ENCODE data around the gene MYH13.

Gene MYH13

DNA sequence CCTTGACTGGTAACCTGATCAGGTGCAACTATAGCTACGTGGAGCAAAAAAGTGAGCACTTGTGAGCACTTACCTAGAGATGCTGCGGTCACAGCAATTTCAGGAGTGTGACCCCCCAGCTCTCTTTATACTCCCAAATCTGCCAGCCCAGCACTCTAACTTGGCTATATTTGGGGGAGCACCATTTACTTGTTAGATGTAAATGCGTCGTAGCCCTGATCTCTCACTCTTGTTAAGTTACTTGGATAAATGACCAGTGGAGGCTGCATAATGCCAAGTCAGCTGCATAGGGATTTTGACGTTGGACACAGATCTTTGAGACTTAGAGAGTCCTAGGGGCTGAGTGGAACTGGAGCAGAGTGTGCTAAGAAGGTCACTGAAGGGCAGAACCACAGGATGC, at the start of gene MYH13:
Gene MYH13 (minus strand): TSS at position 101 of the 400 bp plus-strand sequence. CDS start 8,476 bp downstream, outside the sequence.
- no peak for DNase-seq

DNA sequence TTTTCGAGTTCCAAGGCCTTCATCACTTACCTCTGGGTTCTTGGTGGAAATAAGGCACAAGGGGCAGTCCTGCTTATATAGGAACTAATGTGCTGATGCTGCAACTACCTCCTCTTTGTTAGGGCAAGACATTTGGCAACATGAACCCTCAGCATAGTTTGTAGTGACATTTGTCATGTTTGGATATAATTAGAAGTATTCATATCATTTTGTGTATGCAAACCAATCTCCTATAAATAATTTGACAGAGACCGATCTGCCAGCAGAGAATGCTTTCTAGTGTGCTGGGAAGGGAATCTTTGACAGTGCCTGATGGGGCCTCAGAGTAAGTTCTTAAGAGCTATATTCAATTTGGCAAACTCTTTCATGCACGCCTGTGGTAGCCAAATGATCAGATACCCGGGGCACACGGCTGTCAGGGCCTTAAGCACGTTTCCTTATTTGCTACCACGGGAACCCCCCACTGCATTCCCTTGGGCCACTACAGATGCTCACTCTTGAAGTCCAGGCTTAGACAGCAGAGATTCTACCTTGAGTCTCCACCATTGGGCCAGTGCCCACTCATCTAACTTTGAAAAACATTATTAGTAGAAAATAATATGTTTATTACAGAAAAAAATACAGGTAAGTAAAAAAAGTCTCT, 49.2 kb upstream of the MYH13 start, which contains the start of gene MYH8:
Gene MYH8 (minus strand): TSS at position 51 of the 643 bp plus-strand sequence. CDS start 1,723 bp downstream, outside the sequence.
- DNase-seq: no peak

DNA sequence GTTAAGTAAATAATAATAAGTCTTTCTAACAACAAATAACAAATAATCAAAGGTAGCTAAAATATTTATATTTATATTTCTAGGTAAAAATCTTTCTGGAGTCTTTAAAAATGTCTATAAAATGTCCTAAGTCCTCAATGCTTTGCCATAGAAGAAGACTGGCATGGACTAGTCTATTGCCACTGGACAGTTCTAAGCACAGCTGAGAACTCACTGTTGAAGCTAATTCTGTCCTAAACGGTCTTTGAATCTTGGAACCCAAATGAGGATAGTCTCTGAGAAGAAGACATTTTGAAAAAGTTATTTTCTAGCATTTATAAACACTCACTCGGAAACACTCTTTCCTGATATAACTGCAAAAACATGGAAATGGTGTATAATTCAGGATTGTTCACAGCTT, 48.4 kb upstream of the MYH13 start:
- no peak for DNase-seq

DNA sequence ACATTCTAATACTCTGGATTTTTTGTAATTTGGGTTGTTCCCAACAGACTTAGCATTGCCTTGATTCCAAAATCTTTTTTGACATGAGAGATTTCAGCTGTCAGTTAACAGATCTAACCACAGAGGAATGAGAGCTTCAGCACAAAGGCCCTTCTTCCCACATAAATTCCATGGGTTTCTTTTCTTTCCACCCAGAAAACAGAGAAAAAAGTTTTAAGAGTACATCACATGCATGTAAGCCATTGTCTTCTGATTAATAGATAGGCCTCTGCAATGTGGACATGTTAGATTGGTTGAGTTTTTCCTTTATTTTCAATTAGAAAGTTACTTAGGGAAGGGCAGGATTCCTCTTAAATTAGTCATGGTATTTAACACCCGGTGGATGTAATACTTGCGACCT, 48.0 kb upstream of the MYH13 start:
- no peak for DNase-seq

DNA sequence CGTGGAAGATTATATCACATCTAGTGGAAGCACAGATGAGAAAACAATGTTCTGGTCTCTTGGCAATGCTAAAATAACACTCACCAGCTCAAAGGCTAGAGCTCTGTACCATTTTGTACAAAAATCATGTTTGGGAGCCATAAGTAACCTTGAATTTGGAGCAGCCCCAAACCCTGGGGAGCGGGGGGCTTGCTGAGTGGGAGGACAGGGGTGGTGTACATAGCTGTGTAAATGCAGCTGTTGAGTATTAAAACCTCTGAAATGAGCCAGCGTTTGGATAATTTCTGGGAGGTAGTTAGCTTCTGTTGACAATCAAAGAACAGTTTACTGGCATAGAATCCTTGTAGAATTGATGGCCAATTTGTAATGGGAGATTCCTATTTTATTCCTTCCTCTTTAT, 44.6 kb upstream of the MYH13 start:
- no peak for DNase-seq

DNA sequence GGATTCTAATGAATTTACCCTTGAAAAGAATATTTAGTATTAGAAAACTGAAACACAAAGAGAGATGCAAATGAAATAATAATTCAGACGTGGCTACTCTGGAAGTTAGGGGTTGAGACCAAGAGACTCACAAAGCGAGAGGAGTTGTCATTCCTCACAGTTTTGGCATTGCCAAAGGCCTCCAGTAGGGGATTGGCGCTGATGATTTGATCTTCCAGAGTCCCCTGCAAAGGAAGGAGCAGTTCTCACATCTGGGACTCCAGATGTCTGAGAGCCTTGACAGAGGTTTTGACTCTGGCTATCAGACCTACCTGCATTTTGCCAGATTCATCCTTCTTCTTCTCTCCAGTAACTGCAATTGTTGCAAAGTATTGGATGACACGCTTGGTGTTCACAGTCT, 42.4 kb upstream of the MYH13 start:
- no peak for DNase-seq

DNA sequence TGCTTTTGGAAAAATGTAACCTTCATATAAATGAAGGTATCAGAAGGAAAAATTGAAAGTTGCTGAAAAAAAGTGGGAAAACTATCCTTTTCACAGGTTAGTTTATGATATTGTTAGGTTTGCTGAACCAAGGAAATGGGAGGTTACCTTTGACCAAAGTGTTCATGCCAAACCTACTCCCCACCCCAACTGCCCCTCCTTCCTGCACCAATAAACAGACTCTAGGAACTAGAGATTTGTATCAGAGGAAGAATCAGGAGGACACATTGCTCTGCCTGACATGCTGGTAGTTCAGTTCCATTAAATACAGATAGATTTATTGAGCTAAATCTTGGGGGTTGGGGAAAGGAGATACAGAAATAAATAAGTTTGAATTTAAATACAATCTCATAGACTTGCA, 30.8 kb upstream of the MYH13 start:
- no peak for DNase-seq

DNA sequence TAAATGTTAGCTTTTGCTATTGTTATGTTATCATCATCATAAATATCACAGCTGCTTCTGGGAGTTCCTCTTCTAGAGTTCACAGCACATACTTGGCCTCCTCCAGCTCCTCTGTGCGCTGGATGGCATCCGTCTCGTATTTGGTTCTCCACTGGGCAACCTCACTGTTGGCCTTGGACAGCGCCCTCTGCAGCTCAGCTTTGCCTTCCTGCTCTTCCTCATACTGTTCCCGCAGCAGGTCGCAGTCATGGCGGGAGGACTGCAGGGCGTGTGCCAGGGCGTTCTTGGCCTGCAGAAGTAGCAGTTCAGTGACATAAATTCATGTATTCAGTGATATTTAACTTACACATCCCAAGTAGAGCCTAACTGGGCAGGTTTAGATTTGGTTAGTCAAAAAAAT, 25.5 kb upstream of the MYH13 start:
- no peak for DNase-seq

DNA sequence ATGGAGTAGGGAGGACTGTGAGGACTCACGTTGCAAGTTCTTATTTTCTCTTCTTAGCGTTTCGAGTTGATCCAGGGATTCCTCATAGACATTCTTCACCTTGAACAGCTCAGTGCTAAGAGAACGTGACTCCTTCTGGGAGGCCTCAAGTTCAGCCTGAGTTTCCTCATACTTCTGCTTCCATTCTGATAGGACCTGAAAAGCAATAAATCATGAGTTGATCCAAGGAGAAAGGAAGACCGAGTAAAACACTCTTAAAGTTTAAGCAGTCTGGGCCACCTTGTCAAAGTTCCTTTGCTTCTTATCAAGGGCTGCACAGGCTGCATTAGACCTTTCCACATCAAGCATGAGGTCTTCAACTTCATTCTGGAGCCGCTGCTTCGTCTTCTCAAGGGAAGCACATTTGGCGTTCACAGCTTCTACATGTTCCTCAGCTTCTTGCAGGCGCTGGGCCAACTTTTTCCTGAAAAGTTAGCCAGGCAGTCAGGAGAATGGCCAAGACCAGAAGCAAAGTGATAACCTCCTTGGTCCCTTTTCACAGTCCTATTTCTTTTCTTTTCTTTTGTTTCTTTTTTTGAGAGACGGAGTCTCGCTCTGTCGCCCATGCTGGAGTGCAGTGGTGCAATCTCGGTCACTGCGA, 23.8 kb upstream of the MYH13 start:
- no peak for DNase-seq

DNA sequence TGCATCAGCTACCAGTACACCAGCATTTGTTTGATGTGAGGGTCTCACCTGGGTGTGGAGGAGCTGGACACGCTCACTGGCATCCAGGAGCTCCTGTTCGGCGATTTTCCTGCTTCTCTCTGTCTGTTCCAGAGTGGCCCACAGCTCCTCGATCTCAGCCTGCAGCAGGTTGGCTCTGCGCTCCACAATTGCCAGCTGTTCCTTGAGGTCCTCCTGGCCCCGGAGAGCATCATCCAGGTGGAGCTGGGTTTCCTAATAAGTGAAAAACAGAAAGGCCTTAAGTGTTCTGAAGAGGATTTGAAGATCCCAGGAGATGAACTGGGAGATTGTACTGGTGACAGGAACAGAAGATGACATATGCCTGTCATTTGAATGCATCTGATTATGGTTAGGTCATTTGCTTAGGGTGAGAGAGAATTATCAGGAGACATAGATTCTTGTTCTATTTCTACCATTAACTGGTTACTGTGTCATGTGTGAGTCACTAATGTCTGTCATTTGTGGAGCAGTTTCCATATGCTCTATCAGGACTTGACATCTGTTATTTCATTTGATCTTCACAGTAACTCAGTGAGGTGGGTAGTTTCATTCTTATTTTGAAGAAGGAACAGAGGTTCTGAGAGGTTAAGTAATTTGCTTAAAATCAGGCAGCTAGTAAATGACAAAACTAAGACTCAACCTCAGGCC, 21.5 kb upstream of the MYH13 start:
- no peak for DNase-seq

DNA sequence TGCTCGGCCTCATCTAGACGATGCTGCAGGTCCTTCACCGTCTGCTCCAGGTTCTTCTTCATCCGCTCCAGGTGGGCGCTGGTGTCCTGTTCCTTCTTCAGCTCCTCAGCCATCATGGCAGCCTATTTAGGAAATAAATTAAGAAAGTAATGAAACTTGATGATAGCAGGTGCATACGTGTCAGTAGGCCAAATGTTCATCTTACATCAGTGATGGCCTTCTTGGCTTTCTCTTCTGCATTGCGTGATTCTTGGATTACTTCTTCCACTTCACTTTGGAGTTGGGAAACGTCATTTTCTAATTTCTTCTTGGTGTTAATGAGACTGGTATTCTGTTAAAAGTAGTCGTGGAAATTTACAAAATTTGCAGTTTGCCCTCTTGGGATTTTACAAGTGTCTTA, 20.1 kb upstream of the MYH13 start:
- no peak for DNase-seq

DNA sequence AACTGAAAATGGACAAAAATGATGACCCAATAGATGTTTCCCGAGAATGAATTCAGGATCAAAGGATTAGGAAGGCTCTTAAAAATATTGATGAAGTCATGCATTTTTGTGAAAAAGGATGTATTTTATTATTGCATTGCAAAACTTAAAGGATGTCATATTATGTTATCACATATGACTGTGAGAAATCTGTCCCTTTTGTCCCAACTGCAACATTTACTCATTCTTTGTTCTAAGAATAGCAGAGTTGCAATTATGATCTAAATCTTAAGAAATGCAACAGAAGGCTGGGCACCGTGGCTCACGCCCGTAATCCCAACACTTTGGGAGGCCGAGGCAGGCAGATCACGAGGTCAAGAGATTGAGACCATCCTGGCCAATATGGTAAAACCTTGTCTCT, 13.1 kb upstream of the MYH13 start:
- DNase-seq: no peak

DNA sequence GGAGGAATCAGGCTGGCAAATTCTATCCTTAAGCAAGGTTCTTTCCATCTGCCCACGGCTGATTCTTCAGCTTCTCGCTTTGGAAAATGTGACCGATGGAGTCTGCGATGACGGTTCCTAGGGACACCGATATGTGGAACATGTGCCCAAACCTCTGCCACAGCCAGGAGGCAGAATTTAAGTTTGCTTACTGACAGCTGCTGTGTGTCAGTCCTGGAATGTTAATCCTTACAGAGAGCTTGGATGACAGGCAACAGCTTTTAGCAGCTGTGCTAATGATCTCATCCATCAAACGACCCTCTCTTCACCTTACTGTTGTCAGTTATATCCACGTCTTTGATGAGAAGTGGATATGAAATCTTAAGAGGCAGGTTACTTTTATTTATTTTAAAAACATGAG, 11.4 kb upstream of the MYH13 start:
- no peak for DNase-seq

DNA sequence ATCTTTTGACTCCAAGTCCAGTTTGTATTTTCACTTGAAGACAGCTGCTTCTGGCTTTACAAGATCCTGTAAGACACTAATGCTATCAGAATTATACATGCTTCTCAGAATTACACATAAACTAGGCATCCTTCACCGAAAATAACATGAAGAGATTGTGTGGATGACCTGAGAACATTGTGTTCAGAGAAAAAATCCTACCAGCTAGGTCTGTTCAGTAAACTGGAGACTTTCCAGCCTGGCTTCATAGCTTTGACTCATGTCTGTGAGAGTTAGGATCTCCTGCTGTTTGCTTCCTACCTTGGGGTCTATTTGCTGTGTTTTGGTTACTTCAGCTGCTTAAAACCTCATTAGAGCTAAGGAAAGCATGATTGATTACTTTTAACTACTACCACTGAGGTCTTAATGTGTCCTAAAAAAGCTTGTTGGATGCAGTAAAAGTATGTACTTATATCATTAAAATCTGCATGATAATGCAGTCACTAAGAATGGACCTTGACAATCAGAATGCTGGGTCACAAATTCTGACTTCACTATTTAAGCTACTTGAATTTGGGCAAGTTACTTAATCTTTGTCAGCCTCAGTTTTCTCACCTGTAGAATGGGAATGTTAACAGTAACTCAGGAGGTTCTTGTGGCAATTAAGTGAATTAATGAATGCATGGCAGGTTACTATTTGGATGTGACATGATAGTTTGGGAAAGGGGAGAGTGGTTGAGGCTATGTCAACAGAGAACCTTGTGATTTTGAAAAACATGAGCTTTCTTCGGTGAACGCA, 8.0 kb upstream of the MYH13 start:
- no peak for DNase-seq

DNA sequence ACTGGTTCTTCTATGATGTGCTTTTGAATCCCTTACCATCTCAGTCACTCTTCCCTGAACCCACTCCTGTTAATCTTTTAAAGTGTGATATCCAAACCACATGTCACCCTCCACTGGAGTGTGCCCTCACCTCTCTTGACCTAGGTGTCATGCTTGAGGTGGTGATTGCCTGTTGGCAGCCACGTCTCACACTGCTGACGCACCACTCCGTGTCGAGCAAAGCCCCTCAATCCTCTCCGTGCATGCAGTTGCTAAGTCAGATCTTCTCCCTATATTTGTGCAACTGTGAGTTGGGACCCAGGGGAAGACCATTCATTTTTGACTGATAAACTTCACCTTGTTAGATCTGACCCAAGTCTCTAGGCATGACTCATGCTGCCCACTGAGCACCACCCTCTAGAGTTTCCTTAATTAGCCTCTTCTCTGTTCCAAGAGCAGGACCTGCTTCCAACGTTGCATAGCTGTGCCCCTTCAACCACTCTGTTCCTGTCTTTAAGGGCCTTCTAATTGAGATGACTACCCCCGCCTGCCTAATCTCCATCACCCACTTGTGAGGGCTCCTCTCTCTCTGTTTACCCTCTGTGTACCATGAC, 2.7 kb downstream of the MYH13 start:
- no peak for DNase-seq

DNA sequence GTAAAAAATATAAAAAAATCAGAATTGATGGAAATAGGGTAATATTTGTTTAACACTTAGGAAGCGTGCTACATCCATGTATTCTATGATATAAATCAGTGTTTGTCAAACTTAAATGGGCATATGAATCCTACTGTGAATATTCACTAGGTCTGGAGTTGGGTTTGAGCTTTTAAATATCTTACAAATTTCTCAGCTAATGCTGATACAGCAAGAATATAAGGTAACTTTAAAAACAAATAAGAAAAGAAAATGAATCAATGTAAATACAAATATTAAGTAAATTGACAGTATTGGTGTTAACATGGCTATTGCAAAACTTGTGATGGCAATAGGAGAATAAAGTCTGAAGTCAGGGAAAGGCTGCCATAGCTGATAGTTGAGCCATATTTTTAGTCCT, 3.6 kb downstream of the MYH13 start:
- no peak for DNase-seq

DNA sequence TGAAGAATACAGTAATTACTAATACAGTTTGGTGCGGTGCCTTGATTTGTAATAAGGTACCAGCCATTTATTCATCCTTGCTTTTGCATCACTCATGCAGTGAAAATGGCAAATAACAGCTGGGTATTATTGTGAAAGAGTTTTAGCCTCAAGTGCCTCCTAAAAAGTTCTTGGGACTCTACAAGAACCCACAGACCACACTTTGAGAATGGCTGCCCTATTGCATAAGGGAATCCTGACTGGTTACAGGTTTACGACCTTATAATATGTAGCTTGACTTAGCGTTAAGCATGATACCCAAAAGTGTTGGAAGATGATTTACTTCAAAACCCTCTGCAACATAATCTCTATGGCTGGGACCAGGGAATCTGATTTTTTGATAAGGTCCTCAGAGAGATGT, 4.2 kb downstream of the MYH13 start:
- no peak for DNase-seq

DNA sequence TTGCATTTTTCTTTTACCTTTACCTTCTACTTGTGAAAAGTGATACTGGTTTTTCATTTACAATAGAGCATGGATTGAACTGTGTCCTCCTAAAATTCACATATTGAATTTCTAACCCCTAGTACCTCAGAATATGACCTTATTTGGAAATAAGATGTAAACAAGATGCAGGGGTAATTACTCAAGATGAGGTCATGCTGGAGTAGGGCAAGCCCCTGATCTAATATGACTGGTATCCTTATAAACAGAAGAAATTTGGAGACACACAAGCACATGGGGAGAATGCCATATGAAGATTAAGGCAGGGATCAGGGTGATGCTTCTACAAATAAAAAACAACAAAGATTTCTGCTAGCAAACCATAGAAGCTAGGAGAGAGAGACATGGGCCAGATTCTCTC, 12.2 kb downstream of the MYH13 start:
- DNase-seq: no peak

DNA sequence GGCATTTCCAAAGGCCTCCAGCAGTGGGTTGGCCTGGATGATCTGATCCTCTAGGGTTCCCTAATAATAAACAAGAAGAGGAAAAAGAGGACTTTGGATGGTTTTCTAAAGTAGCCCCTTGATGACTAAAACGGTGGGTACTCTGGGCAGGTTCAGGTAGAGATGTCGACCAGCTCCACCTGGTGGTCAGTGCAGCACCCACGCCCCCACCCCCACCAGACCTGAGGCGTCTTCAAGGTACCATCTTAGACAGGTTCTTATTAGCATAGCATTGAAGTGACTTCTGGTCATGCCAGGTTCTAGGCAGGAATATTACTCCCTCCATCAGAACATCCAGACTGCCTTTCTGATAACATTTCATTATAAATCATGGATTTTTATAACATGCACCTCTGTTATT, 15.0 kb downstream of the MYH13 start:
- no peak for DNase-seq

DNA sequence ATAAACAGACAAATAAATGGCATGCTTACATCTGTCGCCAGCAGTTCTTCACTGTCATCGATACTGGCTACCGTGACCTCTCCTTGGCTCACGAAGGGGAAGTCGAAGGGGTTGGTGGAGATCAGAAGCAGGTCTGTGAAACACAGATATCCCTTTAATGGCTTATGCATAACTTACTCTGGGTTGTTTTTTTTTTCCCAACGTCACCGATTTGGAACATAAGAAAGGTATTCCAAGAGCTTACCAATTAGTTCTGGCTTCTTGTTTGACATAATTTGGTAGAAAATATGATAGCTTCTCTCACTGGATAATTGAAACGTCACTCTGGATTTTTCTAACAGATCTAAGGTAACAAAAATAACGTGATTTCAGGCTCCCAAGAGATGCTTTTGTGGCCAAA, 18.2 kb downstream of the MYH13 start:
- no peak for DNase-seq

DNA sequence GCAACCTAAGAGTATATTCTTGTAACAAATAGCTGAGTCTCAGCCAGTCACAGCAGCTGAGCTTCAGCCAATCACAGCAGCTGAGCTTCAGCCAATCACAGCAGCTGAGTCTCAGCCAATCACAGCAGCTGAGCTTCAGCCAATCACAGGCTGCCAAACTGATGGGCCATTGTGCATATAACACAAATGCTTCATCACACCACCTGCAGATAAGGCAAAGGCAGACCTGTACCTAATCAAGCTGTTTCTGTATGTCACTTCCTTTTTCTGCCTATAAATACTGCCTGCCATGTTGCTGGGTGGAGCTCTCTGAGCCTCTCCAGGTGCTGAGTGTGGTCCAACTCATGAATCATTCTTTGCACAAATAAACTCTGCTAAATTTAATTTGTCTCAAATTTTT, 19.9 kb downstream of the MYH13 start:
- DNase-seq: no peak

DNA sequence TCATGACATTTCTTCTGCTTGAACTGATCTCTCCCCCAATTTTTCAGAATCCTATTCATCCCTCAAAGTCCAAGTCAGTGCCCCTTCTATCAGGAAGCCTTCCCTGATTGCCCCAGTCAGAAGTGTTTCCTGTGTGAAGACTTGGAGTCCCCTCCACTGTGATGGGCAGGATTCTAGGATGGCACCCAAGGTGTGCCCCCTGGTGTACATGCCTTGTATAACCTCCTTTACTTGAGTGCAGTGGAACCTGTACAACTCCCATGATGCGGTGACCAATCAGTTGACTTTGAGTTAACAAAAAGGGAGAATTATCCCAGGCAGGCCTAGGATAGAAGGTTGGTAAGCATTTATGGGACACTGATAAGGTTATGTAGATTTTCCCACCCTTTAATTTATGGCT, 23.4 kb downstream of the MYH13 start:
- no peak for DNase-seq

DNA sequence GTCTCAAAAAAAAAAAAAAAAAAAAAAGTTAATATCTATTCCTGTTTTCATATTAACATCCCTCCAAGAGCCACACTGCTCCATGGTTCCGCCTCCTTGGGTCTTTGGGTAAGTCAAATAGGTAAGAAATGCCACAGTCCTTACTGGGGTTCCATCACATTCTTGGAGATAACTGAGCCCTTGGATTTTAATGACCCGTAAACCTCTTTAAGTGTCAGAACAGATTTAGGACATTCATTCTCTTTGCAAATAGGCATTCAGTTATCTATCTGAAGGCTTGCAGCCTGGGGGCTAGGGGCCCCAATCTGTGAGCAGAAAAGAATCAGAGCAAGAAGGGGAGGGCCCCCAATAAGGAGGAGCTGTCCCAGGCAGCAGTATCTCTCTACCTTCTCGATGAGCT, 28.0 kb downstream of the MYH13 start:
- DNase-seq: no peak
